GM12874 (cell line): ENCODE measurements around the gene FBXW11.

Source experiments
- CTCF ChIP-seq: IDR thresholded peaks from 2 replicates; pipeline ENCODE4 v1.5.1; 2011; ENCODE audit warnings: low read depth, mild to moderate bottlenecking, control low read depth, low read length, moderate library complexity; ENCODE audit not compliant: insufficient read depth

Gene FBXW11

GRCh38 chr5:171813813-171814490 is 192.5 kb downstream of the FBXW11 start:
- TF ChIP-seq CTCF, result no peak

- TF ChIP-seq CTCF, result no peak
These were observed 193.2 kb downstream of the FBXW11 start for GRCh38 chr5:171813270-171813669.
